Stimulated activated CD8-positive, alpha-beta memory T cell treated with anti-CD3 and anti-CD28 coated beads, Interleukin-4, amount 100 ng/mL, for 48 hours (primary cell): ENCODE measurements around the gene ST3GAL5.
"Not testable (repeated sequence)": the region's sequence is repeated elsewhere in the genome, so short reads cannot be mapped to it uniquely, and the experiment has no call there.

Source experiments
- DNase-seq: peaks from one replicate; pipeline ENCODE4 v3.0.0-alpha.2; 2020

The ST3GAL5 gene

GRCh38 chr2:85917887-85918795 lies 29.4 kb upstream of the ST3GAL5 start:
- no peak for DNase-seq

DNA sequence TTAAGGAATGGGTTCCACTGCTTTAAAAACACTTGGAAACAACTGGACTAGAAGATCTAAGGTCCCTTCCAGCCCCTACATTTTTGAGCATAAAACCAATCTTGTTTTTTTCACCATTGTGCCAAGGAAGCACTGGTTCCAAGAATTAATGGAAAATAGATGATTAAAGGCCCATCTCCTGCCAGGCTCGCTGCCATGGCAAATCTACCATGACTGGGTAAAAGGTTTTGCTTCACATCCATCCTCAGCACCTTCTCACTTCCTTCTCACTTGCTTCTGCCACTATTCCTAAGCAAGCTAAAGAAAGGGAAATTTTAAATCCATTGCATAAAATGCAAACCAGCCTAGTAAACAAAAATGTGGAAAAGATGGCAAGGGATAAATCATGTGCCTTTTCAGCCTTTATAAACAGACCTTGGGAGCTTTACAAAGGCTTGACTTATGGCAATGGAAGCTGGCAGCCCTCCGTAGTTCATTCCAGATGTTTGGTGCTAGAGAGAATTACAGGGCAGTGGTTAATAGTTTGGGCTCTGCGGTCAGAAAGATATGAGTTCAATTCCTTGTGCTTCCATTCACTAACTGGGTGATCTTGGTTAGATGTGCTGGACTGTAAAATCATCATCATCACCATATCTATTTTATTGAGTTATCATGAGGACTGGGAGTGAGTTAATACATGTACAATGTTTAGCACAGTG lies 27.0 kb upstream of the ST3GAL5 start:
- DNase-seq: no peak

DNA sequence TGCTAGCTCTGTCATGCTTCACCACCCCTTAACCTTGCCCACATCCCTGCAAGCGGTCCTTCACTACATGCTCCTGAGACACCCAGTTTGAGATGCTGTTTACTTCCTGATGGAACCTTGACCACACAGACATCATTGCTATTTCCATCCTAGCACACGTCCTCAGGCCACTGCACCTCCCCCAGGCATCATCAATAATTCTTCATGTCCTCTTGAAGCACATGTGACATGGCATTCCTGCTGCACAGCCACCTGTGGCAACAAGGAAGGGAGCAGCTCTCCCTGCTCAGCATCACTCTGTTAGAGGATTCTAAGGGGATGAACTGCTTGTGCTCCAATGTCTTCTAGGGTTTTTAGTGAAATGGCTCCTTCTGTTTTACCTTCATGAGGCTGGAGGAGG lies 26.1 kb upstream of the ST3GAL5 start:
- no peak for DNase-seq

- no peak for DNase-seq
Observed at GRCh38 chr2:85913884-85914881, 25.4 kb upstream of the ST3GAL5 start.

DNA sequence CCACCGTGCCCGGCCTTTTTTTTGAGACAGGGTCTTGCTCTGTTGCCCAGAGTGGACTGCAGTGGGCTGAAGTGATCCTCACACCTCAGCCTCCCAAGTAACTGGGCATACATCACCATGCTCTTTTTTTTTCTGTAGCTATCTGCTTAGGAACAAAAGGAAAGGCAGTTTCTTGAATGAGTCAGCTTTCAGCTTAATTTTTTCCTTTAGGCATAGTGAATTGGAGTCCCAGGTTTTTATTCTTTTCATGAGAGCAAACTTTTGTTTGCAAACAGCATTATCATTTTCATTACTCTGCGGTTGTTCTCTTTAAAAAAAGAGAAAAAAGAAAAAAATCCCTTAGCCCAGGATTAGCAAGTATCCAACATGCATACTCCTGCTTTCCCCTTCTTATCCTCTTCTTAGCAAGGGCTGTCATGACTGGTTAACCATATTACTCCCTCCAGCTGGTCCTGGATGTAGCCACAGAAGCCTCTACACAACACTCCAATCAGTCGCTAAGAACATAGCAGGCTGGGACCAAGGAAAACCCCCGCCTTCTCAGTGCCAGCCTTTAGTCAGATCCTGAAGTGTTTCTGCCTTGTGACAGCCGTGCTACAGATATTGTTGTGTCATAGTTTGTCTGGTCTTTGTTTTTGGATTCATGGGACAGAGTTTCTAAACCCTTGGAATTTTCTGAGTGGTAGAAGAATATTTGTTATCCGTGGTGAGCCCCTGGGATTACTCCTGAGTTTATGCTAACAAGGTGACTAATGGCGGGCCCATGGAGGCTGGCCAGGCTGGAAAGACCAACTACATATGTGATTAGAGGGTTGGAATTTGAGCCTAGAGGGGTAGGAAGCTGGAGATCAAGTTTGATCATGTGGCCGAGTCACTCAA lies 23.3 kb upstream of the ST3GAL5 start:
- DNase-seq: no peak

DNA sequence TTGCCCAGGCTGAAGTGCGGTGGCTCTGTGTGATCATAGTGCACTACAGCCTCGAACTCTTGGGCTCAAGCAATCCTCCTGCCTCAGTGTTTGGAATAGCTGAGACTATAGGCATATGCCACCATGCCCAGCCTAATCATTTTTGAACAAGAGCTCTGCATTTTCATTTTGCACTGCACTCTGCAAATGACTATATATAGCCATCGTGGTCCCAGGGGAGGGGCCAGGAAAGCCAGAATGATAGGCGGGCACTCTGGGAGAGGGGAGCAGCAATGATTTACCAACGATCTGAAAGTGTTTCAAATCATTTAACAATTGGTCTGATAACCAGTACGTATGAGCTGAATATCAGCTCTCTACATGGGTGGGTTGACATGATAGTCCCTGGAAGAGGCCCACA lies 22.3 kb upstream of the ST3GAL5 start:
- no peak for DNase-seq

DNA sequence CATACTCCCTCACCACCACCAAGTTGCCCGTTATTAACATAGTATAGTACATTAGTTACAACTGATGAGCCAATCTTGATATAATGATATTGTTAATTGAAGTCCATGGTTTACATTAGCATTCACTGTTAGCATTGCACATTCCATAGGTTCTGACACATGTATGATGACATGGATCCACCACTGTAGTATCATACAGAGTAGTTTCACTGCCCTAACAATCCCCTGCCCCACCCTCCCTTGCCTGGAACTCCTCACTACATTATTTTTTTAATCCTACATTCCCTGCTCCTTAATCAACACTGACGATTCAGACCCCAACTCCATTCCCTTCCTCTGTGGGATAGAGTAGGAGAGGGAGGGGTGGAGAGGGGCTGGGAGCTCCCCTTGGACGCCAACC lies 20.2 kb upstream of the ST3GAL5 start:
- no peak for DNase-seq

DNA sequence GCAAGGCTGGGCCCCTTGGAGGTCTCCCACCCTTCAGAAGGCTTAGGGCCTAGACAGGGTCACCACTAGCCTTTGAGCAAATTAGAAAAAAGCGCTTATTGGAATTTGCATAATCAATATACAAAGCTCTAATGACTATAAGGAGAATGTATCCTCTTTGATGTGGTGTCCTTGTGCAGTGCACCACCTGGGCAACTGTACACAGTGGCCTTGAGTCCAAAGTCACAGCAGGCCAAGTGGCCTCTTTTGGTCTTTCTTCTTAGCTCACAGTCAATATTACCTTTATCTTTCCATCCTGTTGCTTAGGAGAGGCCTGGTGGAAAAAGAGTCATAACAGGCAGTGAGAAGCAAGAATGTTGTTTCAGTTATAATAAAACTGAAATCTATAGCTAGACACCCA lies 19.7 kb upstream of the ST3GAL5 start:
- no peak for DNase-seq

DNA sequence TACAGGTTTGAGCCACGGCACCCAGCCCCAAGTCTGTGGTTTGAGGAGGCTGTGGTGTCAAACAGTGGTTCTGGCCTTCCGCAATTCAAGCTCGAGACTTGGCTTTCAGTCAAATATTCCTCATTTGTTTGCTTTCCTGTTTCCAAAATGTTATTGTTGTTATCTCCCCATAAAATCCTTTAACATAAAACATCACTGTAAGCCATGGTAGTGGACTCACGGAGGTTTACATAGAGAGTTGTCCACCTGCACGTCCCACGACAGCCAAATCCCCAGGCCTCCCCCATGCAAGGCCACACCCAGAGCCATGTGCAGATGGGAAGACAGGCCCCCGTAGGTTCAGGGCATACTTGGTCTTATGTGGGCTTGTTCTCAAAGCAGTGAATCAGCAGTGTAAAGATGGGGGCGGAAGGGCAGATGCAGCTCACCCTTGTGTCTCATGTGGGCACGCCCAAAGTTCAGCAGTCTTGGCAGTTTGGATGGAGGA lies 18.9 kb upstream of the ST3GAL5 start:
- DNase-seq: no peak

GRCh38 chr2:85906748-85907147 lies 18.0 kb upstream of the ST3GAL5 start:
- no peak for DNase-seq

- no peak for DNase-seq
Observed at GRCh38 chr2:85905891-85906290, 17.1 kb upstream of the ST3GAL5 start.

GRCh38 chr2:85905187-85905666 lies 16.4 kb upstream of the ST3GAL5 start:
- no peak for DNase-seq

- no peak for DNase-seq
Observed at GRCh38 chr2:85903849-85904248, 15.1 kb upstream of the ST3GAL5 start.

DNA sequence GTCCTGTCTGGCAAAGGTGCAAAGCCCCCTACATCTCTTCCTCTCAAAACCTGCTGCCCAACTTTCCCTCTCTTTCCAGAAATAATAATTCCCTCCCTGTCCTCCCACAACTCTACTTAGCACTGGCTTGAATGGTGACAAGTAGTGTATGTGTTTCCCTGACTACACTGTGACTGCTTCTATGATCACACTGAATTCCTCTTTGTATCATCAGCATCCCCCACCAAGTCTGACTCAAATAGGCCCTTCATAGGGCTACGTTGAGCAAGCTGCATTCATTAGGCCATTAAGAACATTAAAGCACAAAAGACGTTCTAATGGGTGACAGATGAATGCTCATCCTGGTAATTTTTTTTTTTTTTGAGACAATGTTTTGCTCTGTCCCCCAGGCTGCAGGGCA lies 13.7 kb upstream of the ST3GAL5 start:
- no peak for DNase-seq

DNA sequence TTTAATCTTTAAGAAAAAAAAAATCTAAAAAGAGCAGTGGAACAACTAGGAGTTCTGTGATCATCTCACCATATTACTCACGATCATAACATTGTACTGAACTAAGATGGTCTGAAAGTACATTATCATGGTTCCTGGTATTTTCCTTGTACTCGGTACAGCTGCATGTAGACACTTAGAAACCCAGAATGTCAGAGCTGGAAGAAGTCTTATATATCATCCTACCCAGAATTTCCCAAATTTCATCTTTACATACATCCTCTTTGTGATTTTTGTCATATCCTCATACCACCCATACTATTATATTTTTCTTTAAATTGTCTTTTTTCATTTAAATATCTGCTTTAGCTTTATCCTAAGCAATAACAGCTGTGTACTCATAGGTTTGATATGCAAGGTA lies 12.4 kb upstream of the ST3GAL5 start:
- no peak for DNase-seq

DNA sequence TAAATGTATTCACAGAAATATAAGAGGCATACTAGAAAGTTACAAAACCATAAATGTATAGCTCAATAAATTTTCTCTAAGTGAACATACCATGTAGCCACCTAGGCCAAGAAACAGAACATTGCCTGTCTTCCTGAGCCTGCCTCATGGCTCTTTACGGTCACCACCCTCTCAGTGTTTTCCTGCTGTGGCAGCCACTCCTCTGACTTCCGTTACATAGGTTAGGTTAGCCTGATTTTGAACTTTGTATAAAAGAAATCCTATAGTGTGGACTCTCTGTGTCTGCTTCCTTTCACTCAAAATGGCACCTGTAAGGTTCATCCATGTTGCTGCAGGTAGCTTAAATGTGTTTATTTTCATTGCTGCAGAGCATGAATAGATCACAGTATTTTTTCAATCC lies 11.6 kb upstream of the ST3GAL5 start:
- no peak for DNase-seq

DNA sequence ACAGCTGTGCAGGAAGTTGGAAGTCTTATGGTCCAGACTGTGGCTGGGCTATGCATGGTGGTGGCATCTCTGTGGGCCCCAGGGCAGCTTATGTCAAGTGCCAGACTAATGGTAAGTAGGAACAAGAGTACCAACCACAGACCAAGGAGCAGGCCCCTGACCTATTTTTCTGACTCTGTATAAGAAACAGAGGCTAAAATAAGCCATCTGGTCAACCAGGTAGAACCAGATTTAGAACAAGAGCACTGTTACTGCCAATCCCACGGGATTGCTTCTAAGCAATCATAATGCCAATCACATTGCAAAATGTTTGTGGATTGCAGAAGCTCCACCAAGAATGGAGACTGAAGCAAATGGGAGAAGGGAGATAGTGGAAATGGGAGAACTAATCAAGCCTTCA lies 11.1 kb upstream of the ST3GAL5 start:
- no peak for DNase-seq

DNA sequence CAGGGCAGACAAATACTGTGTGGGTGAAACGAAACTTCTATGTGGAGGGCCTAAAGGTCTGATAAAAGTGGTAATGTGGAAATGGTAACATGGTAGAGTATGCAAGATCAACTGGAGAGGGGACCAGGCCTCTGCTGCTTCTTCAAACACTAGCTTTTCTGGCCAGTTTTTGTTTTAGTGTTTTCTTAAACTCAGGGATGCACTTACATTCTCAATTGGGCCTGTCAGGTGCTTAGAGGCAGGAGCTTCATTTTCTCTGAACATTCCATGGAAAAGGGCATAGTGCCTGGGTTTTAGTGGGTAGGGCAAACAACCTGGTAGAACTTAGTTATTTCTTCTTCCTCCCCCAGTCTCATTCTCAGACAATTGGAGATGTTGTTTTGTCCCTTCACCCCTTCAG lies 10.5 kb upstream of the ST3GAL5 start:
- DNase-seq: no peak

DNA sequence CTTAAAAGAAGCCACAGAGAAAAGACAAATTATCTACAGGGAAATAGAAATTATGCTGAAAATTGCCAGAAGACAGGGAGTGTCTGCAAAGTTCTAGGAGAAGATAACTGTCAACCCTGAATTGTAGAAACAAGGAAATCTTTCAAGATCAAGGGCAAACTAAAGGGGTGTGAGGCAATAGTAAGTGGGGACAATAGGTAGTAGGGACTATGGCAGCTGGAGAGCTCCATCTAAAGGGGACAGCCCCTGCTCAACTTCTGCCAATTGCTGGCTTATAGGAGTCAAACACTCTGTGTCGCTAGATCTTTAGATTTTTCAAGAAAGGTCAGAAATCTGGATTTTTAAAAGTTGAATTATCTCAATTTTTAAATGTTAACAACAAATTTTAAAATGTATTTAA lies 10.1 kb upstream of the ST3GAL5 start:
- DNase-seq: no peak

DNA sequence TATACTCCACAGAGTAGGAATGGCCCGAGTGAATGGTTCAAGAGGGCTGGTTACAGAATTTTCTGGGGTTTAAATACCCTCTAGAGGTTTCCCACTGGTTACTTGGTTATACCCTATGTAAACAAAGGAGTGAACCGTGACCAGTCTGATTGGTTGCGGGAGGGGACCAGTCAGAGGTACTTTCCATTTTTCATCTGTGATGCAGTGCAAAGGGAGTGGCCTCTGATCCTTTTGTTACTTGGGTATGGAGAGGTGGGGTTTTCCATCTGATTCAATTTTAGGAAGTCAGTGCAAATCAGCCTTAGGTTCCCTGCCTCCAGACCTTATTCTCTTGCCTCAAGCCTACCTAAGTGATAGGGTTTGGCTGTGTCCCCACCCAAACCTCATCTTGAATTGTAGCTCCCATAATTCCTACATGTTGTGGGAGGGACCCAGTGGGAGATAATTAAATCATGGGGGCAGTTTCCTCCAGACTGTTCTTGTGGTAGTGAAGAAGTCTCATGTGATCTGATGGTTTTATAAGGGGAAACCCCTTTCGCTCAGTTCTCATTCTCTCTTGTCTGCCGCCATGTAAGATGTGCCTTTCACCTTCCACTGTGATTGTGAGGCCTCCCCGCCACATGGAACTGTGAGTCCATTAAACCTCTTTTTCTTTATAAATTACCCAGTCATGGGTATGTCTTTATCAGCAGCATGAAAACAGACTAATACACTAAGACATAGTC lies 5.9 kb upstream of the ST3GAL5 start:
- not testable (repeated sequence) for DNase-seq
